Loucy (cell line): Measurements from ENCODE around the gene CRYBB1.

Experiments used
- H2AFZ ChIP-seq: fragments of 200-600 bp; sonication (generic); 2 replicates; pipeline ENCODE4 v1.6.0; 2016; ENCODE audit warnings: antibody characterized with exemption, mild to moderate bottlenecking, low read length, moderate library complexity
- H3F3A ChIP-seq: fragments of 200-600 bp; 2 replicates; pipeline ENCODE4 v1.6.0; 2016; ENCODE audit warnings: antibody characterized with exemption, low read depth, mild to moderate bottlenecking
- H3K27me3 ChIP-seq: fragments of 200-600 bp; sonication (generic); 2 replicates; pipeline ENCODE4 v1.6.1; 2014; ENCODE audit warnings: low read length, mild to moderate bottlenecking; ENCODE audit not compliant: insufficient read depth, poor library complexity, severe bottlenecking
- H3K36me3 ChIP-seq: fragments of 200-600 bp; sonication (generic); 2 replicates; pipeline ENCODE4 v1.6.1; 2016; ENCODE audit warnings: low read length; ENCODE audit not compliant: insufficient read depth
- H3K4me1 ChIP-seq: fragments of 200-600 bp; sonication (generic); 2 replicates; pipeline ENCODE4 v1.5.1; 2014; ENCODE audit warnings: low read length, mild to moderate bottlenecking; ENCODE audit not compliant: insufficient read depth, poor library complexity, severe bottlenecking
- H3K4me2 ChIP-seq: fragments of 200-600 bp; sonication (generic); 2 replicates; pipeline ENCODE4 v1.6.0; 2014; ENCODE audit warnings: antibody characterized with exemption, low read length, low read depth, mild to moderate bottlenecking; ENCODE audit not compliant: poor library complexity, severe bottlenecking
- H3K4me3 ChIP-seq: fragments of 200-600 bp; sonication (generic); 2 replicates; pipeline ENCODE4 v1.5.1; 2014; ENCODE audit warnings: low read length, mild to moderate bottlenecking, mixed read lengths; ENCODE audit not compliant: poor library complexity, severe bottlenecking
- H3K79me2 ChIP-seq: fragments of 200-600 bp; sonication (generic); 2 replicates; pipeline ENCODE4 v1.6.1; 2014; ENCODE audit warnings: low read length; ENCODE audit not compliant: insufficient read depth
- H3K9ac ChIP-seq: fragments of 200-600 bp; sonication (generic); 2 replicates; pipeline ENCODE4 v1.6.0; 2014; ENCODE audit warnings: mild to moderate bottlenecking, low read depth, low read length, moderate library complexity; ENCODE audit not compliant: poor library complexity, severe bottlenecking
- H3K9me2 ChIP-seq: fragments of 200-600 bp; sonication (generic); replicated peaks from 2 replicates; pipeline ENCODE4 v1.6.1; 2016; ENCODE audit warnings: low read depth, low read length, mixed read lengths
- H3K9me3 ChIP-seq: fragments of 200-600 bp; sonication (generic); 2 replicates; pipeline ENCODE4 v1.6.1; 2014; ENCODE audit warnings: mild to moderate bottlenecking, antibody characterized with exemption, low read length, low read depth; ENCODE audit not compliant: insufficient read depth
- H4K20me1 ChIP-seq: fragments of 200-600 bp; sonication (generic); 2 replicates; pipeline ENCODE4 v1.6.0; 2014; ENCODE audit warnings: antibody characterized with exemption, low read length, mild to moderate bottlenecking; ENCODE audit not compliant: insufficient read depth, poor library complexity, severe bottlenecking
- CTCF ChIP-seq: fragments of 200-600 bp; sonication (generic); conservative IDR thresholded peaks from 2 replicates; pipeline ENCODE4 v1.5.1; 2014; ENCODE audit warnings: mild to moderate bottlenecking, antibody characterized with exemption, low read length
- EZH2phosphoT487 ChIP-seq: fragments of 200-600 bp; IDR thresholded peaks from 2 replicates; pipeline ENCODE4 v1.6.1; 2018; ENCODE audit warnings: antibody characterized with exemption, mild to moderate bottlenecking, moderate library complexity, borderline replicate concordance

Gene CRYBB1

DNA sequence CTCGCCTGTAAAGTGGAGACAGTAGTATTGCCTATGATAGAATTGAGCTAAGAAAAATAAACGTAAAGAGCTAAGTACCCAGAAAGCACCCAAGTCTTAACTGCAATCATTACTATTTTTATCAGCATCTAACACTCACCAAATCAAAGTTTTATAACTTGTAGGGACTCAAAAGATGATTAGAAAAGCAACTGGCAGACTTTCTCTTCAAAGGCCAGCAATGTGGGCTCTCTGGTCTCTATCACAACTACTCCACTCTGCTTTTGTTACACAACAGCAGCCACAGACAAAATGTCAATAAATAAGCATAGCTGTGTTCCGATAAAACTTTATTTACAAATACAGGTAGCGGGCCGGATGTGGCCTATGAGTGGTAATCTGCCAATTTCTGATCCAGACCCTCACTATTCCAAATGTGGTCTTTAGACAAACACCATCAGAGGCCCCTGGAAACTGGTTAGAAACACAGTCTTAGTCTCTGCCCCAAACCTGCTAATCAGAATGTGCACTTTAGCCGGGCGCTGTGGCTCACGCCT, 36.1 kb downstream of the CRYBB1 start:
- TF ChIP-seq CTCF (no peak), EZH2phosphoT487 (no peak)
- H3K4me2 ChIP-seq = no peak overlapping the region
- H3K36me3 ChIP-seq = no peaks in the 10 kb centered on the region
- H3K4me3 ChIP-seq = no peak overlapping the region
- H4K20me1 ChIP-seq = peaks cover 2% of the 10 kb centered on the region
- H3K4me1 ChIP-seq = peaks cover 29% of the 10 kb centered on the region
- H2AFZ ChIP-seq = no peak overlapping the region
- no peak overlapping the region for H3K9ac ChIP-seq
- H3K27me3 ChIP-seq = no peaks in the 10 kb centered on the region
- H3F3A ChIP-seq = no peaks in the 10 kb centered on the region
- H3K9me3 ChIP-seq = no peaks in the 10 kb centered on the region
- peaks cover 34% of the 10 kb centered on the region for H3K79me2 ChIP-seq
- H3K9me2 ChIP-seq = no peaks in the 10 kb centered on the region

DNA sequence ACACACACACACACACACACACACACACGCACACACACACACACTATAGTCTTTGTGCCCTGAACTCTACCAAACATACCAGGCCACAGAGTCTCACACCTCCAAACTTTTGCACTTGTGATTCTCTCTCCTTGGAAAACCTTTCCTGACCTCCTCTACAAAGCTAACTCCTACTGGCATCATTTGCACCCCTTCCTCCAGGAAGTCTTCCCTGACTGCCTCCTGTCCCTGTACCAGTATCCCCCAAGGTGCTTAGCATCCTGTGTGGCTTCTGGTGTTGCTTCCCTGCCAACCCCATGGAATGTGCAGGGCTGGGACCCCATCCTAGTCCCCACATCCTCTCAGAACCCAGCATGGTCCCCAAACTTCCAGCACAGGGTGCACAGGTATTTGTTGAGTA, 36.8 kb downstream of the CRYBB1 start:
- Histone ChIP-seq H3F3A (no peaks in the 10 kb centered on the region), H4K20me1 (no peaks in the 10 kb centered on the region), H3K36me3 (no peaks in the 10 kb centered on the region), H3K9me2 (no peaks in the 10 kb centered on the region), H3K4me2 (no peak overlapping the region), H3K4me1 (peaks cover 25% of the 10 kb centered on the region), H3K9me3 (no peaks in the 10 kb centered on the region), H2AFZ (no peak overlapping the region), H3K9ac (no peak overlapping the region), H3K4me3 (no peak overlapping the region), H3K27me3 (no peaks in the 10 kb centered on the region), H3K79me2 (peaks cover 38% of the 10 kb centered on the region)
- TF ChIP-seq EZH2phosphoT487 (no peak), CTCF (no peak)

- Histone ChIP-seq H3K9me3 (no peaks in the 10 kb centered on the region), H4K20me1 (no peaks in the 10 kb centered on the region), H3K9ac (peak overlapping the region; percentile 67), H3K9me2 (no peaks in the 10 kb centered on the region), H3K27me3 (no peaks in the 10 kb centered on the region), H3K79me2 (peaks cover 38% of the 10 kb centered on the region), H2AFZ (no peak overlapping the region), H3K36me3 (no peaks in the 10 kb centered on the region), H3K4me2 (peak overlapping the region; percentile 75), H3K4me1 (peaks cover 25% of the 10 kb centered on the region), H3K4me3 (peak overlapping the region; percentile 69), H3F3A (no peaks in the 10 kb centered on the region)
- TF ChIP-seq CTCF (no peak), EZH2phosphoT487 (no peak)
Measured at GRCh38 chr22:26580240-26580962, 37.4 kb downstream of the CRYBB1 start.
